Measurements from ENCODE around the gene PTGES3.

DNA sequence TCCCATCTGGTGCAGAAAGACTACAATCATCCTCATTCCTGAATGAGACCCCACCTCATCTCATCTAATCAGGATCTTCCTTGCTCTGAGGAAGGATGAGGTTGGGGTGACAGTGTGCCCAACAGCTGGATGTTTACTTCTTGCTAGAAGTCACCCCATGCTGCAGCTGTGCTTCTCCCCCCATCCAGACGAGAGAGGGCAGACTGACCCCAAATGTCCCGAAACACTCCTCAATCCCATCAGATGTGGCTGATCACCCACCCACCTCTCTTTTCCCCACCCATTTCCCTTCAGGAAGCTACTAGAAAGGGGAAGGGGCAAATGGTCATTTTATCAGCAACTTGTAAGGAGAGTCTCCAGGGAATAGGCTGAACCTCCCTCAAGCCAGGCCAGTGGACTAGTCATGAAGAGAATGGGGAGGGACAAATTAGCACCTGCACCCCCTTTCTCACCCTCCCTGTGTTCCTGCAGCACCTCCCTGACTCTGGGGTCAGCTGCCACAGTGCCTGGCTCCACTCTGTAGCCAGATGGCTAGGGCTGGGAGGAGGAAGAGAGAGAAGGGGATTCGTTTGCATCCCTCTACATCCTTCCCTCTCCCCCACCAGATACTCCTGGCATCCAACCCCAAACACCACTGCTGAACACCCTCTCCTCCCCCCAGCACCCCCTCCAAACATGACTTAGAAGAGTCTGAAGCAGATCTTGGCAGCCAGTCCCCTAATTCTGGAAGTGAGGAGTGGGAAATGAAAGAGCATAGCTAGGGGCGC lies 55.2 kb downstream of the PTGES3 start:
- TF ChIP-seq ZNF274 (IDR thresholded peaks at IDR 0.05; ENCODE audit: low read depth, low read length) (no peak), YY1 (IDR thresholded peaks at IDR 0.05; ENCODE audit: insufficient read depth, insufficient read length) (no peak), SUZ12 (IDR thresholded peaks at IDR 0.05; ENCODE audit: extremely low read depth, insufficient read depth, insufficient read length) (no peak)
